Measurements from ENCODE around the gene RMRP.

DNA sequence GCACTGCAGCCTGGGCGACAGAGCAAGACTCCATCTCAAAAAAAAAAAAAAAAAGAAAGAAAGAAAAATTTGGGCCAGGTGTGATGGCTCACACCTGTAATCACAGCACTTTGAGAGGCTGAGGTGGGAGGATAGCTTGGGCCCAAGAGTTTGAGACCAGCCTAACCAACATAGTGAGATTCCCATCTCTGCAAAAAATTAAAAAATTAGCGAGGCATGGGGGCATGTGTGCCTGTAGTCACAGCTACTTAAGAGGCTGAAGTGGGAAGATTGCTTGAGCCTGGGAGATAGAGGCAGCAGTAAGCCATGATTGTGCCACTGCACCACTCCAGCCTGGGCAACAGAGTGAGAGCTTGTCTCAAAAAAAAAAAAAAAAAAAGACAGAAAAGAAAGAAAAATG lies 4.2 kb downstream of the RMRP start:
- TF ChIP-seq EZH2 (IDR thresholded peaks at IDR 0.05; ENCODE audit: insufficient read depth, poor library complexity, severe bottlenecking) (no peak), EZH2phosphoT487 (IDR thresholded peaks at IDR 0.05; ENCODE audit: insufficient read depth, low read depth) (no peak)

All from GM23248 (cell line).